Measurements from ENCODE around the gene ATP5ME.
"Not testable (repeated sequence)": the region's sequence is repeated elsewhere in the genome, so short reads cannot be mapped to it uniquely, and the experiment has no call there.

- TF ChIP-seq CTCF (IDR thresholded peaks at IDR 0.05; ENCODE audit: insufficient read depth, low read length, poor library complexity, severe bottlenecking); EZH2phosphoT487 (conservative IDR thresholded peaks at IDR 0.05; ENCODE audit: low read length): not testable (repeated sequence)
Observed at GRCh38 chr4:668219-668618, 5.9 kb downstream of the ATP5ME start.

All from SU-DHL-6 (cell line).